Stimulated activated CD4-positive, alpha-beta T cell treated with anti-CD3 and anti-CD28 coated beads, TNF-alpha, amount 100 ng/mL, for 48 hours (primary cell): ENCODE results near the gene CHAT.
A peak's percentile ranks its signal among the peaks of the same experiment; 100 is the strongest.
"Not testable (repeated sequence)": the region's sequence is repeated elsewhere in the genome, so short reads cannot be mapped to it uniquely, and the experiment has no call there.

Experiments
- DNase-seq, 3 donors: peaks; one replicate each; pipeline ENCODE4 v3.0.0-alpha.2; 2020; ENCODE audit warnings: low read depth in 3 of 3

Gene CHAT

DNA sequence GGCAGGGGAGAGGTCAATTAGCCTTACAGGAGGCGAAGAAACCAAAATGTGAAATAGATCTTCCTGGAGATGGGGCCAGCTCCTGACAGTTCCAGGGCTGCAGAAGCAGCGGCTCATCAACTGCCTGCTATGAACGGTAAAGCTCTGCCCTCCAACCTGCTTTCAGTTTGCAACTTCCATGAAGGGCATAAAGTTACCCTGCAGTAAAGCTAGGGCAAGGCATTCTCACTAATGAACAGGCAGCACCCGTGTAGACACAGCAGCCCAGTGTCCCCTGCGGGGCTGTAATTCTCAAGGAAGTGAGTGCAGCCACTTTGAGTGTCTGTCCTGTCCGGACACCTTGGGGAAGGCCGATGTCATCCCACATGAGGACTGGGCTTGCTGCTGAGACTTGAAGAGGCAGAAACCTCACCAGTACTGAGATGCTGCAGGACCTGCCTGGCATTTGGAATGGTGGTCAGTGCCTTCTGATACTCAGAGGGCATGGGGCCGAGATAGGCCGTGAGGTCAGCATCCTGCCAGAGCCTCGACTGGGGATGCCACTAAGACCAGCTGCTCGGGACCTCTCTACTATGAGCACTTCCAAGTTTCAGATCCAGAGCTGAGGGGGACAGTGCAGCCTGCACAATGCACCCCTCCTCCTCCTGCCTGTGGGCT lies 39.6 kb downstream of the CHAT start:
- DNase-seq, result no peak

DNA sequence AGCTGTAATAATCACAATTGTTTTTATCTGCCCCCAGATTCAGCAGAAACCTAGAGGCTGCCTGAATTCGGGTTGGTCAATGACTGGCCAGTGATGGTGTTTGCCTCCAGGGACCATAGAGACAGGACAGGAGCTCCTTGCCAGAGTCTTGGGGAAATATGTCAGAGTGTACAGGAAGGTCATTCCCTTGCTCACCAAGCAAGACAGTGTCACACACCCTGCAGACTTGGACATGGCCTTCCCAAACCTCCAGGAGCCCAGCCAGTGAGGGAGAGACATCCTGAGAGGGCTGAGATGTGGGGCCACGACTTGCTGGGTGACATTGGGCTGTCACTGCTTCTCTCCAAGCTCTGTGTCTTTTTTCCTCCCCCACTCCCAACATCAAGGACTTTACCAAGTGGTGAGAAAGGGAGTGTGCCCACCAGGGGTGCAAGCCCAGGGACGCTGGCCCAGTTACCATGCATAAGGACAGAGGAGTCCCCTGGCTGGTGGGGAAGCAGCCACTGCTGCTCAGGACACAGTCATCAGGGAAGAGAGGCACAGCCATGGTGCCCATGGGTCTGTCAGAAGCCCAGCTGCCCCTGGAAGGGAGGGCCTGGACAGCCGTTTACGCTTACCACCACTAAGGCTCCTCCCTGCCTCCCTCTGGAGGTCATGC lies 40.3 kb downstream of the CHAT start:
- no peak for DNase-seq

DNA sequence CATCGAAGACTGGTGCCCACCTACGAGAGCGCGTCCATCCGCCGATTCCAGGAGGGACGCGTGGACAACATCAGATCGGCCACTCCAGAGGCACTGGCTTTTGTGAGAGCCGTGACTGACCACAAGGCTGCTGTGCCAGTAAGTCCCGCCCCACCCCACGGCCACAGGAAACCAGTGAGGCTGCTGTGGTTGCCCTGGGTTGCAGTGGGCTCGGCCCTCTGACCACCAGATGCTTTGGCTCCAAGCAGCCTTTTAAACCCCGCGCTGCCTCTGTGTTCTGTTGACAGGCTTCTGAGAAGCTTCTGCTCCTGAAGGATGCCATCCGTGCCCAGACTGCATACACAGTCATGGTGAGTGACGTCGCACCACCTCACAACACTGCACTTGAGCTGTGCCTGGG lies 41.3 kb downstream of the CHAT start:
- DNase-seq, result no peak

DNA sequence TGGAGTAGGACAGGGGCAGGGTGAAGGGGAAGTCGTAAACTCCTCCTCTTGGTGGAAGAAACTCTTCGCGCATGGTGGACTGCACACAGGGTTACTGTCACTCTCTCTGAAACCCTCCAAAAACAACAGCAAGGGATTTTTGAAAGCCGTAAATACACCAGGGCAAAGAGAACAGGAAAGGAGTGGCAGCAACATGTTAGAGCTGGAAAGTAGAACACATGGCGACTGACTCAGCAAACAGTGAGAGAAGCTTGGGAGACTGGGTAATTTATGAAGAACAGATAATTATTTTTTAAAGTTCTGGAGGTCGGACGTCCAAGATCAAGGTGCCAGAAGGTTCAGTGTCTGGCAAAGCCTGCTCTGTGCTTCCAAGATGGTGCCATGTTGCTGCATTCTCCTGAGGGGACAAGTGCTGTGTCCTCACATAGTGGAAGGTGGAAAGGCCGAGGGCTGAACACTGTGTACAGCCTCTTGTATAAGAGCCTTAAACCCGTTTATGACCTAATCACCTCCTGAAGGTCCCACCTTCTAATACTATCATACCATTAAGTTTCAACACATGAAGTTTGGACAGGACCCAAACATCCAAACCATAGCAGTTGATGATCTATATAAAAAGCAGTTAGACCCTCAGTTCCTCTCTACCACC lies 43.1 kb downstream of the CHAT start:
- no peak for DNase-seq

DNA sequence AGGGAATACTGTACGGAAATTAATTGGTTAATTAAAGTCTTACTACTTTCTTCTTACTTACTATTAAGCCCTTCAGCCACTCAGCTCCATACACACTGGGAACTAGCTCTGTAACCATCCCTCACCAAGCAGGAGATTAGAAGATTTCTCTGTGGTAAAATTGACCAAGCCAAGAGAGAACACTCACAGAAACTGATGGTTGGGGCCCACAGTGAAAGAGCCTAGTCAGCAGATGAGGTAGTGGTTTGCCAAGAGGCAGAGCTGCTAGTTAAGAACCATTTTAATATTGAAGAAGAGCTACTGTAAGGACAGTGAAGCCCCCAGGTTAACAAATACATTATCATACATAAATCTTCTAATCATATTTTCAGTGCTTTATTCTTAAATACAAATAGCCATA lies 43.8 kb downstream of the CHAT start:
- no peak for DNase-seq

DNA sequence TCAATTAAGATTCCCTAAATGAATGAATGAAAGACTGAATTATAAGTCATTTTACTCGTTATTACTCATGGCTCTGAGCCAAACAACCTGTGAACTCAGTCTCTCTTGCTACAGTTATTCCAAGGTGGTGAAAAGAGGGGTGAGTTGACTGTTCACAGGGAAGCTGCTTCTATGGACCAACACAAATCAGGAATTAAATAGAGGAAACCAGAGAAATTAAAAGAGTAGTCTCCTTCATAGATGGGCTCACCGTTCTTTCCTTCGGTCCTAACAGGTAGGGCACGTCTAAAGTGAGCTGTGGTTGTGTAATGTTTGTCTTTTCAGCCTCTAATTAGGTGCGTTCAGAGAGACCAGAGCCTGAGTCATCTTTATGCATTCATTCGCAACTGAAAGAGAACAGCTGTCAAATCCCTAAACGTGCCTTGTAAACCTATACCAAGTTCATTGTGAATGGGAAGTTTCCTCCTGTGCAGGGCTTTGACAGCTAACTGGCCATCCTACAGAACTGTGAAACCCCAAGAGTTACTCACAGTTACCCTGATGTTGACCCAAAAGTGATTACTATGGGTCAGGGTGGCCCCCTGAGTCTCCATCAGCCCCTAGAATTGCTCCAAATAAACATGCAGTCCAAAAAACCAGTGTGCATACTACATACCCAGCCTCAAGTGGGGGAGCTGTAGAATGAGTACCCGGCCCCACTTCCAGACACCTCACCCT lies 47.5 kb downstream of the CHAT start:
- no peak for DNase-seq

DNA sequence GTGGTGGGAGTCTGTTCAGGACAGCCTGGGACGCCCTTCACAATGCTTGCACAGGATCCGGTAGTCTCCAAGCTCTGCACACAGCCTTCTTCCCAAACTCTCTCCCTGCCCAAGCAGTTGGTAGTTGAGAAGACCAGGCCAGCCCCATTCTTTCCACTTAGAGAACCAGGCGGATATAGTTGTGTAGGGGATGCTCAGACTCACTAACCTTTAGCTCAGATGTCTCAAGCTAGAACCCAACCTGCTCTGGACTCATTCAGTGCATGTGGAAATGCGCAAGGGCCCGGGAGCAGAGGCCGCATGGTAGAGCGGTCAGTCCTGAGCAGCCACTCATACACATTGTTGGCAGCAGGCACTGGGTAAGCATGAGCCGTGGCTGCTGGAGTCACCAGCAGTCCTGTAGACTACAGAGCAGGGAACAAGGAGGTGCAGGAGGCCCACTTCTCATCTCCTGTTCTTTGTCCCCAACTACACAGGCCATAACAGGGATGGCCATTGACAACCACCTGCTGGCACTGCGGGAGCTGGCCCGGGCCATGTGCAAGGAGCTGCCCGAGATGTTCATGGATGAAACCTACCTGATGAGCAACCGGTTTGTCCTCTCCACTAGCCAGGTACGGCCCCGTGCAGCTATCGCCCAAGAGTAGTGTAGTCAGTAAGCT lies 48.5 kb downstream of the CHAT start:
- DNase-seq, result no peak

DNA sequence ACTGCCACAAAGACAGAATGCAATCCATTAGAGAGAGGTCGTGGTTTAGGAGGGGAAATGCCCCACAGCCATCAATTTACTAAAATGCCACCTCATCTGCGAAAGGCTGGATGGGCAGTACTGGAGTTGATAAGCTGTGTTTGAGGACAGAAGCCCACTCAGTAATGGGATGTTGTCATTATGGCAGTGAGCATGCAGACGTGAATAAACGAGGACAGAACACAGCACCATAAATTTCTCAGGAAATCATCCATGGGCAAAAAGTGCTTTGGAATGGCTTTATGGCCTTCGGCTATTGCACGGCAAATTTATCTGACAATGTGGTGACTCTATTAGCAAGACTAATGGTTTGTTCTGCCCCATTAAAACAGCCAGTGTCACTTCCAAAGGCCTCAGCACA lies 49.8 kb downstream of the CHAT start:
- DNase-seq, result no peak

DNA sequence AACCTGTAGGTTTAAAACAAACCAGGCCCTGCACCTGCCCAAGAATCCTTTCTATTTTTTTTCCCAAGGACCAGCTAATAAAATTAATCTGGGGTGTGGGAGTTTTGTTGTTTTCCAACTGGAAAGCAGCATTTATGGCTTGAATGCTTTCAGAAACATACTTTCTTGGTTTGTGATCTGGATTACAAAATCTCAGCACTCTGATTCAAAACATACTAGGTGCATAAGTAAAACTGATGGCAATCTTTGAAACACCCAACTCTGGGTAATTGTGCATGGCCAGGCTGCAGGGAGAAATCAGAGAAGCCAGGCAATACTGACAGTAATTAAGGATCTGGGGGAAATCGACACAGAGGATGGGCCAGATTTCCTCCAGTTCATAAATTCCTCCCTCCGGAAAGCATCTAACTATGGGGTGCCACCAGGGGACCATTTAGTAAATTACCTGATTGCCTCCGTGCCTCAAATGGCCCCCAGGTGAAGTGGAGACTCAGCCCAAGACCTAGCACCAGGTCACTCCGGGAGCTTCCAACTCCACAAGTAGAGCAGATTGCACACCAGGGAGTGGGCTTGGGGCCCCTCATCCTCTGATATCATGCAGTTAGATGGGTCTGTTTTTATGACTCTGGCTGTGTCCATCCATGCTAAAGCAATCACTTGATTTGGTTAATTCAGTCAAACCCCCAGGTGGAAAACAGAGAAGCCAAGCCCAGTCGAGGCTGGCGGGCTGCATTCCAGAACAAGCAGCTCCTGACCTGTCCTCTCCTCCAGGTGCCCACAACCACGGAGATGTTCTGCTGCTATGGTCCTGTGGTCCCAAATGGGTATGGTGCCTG lies 50.4 kb downstream of the CHAT start:
- DNase-seq, result no peak

DNA sequence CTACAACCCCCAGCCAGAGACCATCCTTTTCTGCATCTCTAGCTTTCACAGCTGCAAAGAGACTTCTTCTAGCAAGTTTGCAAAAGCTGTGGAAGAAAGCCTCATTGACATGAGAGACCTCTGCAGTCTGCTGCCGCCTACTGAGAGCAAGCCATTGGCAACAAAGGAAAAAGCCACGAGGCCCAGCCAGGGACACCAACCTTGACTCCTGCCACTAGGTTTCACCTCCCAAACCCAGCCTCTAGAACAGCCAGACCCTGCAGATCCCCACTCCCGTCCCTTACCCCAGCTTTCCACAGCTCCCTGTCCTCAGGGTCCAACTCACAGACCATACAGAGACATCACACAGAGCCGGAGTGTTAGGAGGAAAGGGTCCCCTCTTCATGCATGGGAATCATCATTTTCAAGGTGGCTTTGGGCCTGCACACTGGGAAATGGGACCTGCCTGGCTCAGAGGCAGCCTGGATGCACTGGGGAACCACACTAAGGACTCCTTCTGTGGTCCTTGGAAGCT lies 51.1 kb downstream of the CHAT start:
- DNase-seq, result no peak

DNA sequence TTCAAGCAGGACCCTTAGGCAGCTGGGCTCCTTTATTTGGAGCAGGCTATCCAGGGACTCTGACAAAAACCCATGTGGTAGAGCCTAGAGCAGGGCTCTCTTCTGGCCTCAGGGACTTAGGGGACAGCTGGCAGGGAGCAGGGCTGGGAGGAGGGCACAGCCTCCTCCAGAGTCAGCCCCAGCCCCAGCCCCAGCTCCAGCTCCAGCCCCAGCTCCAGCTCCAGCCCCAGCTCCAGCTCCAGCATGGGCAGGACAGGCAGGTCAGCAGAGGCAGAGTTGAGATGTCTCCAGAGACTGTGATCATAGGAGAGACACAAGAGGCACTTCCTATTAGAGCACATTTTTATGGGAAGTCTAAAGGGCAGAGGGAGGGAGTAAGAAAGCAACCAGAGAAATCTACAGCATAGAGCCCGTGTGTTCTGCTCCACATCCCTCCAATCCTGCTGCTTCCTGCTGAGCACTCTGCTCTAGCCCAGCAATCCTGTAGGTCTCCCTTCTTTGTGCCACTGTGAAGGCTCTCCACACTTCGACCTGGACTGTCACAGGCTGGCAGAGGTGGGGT lies 52.3 kb downstream of the CHAT start:
- no peak for DNase-seq

DNA sequence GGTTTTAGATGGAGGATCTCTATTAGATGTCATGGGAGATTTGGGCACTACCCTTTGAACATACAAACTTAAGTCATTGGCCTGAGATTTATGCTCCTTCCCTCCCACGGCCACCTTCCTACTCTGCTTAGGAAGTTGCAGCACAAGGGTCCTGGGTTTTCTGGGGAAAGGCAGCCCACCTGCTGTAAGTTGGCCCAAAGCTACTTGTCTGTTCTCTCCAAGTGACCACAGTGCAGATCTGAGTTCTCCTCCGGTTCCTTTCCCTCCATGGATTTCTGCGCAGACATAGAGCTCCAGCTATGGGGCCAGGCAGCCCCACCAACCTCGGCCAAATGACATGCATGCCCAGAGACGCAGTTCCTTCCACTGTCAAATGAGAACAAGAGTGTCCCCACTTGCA lies 52.8 kb downstream of the CHAT start:
- DNase-seq, result no peak

DNA sequence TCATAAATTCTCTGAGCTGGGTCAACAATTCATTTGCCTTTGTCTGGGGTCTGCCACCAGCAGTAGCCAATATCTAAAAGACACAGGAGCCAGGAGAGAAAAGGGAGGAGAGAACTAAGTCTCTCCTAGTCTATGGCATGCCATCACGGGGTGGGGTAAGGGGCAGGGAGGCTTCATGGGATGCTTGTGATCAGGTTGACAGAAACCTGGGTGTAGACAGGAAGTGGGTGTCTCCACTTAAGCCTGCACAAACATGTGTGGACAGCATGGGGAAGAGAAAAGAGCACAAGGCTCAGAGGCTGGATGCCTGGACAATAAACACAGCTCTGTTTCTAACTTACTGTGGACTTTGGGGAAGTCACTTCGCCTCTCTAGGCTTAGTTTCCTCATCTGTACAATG lies 54.2 kb downstream of the CHAT start:
- DNase-seq, result no peak

DNA sequence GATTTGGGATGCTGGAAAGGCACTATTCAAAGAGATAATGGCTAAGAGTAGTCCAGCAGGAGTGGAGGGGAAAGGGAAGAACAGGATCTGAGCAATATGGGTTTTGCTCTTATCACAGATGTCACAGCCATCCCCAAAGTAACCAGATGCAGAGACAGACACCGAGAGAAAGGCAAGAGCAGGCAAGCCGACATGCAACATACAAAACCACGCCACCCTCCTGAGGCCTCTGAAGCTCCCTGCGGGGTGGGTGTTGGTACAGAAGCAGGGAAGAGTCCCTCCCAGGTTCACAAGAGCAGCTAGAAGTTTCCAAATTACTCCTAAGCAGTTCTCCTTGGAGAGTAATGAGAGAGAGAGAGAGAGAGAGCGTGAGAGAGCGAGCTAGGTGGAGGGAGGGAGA lies 54.8 kb downstream of the CHAT start:
- no peak for DNase-seq

DNA sequence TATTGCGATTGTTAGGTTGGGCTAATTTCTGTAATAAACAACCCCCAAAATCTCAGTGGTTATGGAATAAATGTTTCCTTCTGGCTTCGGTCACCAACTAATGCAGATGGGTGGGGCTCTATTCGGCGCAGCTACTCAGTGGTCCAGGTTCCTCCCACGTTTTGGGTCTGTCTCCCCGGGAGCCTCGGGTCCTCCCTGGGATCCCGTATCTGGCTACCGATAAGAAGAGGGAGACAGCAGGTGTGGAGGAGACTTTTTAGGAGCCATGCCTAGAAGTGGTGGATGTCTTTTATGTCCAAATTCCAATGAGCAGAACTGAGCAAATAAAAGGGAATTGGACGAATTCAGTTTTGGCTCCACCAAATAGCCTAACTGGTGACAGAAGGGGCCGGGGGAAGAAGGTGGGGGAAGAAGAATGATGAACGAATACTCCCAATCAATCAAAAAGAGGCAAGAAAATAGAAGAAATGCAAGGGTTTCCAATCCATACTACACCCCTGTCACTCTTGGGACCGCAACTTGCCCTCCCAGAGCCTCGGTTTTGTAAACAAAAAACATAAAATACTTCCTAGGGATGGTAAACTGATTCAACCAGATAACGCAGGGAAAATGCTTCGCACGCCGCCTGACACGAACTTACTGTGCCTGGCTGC lies 65.1 kb downstream of the CHAT start:
- no peak for DNase-seq

DNA sequence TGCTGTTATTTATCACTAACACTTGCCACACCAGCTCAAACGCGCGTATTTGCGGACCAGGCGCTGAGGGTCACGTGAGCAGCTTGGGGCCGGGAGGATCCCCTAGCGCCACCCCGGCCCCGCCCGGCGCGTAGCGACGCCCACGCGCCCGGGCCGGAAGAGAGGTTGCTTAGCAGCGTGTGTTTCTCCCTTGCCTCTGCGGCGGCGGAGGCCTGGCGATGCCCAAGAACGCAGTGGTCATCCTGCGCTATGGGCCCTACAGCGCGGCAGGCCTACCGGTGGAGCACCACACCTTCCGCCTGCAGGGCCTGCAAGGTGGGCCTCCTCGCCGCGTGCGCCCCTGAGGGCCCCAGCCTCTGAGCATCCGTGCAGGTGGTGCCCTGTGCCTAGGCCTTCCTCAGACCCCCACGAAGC lies 65.7 kb downstream of the CHAT start, which contains the start of gene C10orf53:
Gene C10orf53, plus strand, starts transcription at position 172 of the 414 bp plus-strand sequence. Its CDS starts 47 bp downstream, at position 219.
- peak in 2 of 3 donors; percentile 3 to 27 for DNase-seq

DNA sequence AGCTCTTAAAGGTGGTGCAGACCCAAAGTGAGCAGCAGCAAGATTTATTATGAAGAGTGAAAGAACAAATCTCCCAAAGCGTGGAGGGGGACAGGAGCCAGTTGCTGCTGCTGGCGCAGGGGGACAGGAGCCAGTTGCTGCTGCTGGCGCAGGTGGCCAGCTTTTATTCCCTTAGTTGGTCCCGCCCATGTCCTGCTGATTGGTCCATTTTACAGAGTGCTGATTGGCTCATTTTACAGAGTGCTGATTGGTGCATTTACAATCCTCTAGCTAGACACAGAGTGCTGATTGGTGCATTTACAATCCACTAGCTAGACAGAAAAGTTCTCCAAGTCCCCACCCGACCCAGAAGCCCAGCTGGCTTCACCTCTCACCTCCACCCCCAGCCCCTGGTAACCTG lies 68.6 kb downstream of the CHAT start:
- not testable (repeated sequence) for DNase-seq

DNA sequence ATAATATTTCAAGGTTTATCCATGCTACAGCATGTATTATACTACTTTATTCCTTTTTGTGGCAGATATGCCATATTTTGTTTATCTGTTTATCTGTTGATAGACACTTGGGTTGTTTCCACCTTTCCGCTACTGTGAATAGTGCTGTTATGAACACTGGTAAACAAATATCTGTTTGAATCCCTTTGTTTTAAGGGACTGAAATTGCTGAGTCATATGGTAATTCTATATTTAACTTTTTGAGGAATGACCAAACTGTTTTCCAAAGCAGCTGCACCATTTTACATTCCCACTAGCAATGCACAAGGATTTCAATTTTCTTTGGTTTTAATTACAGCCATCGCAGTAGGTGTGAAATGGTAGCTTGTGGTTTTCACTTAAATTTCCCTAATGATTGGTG lies 69.0 kb downstream of the CHAT start:
- no peak for DNase-seq

DNA sequence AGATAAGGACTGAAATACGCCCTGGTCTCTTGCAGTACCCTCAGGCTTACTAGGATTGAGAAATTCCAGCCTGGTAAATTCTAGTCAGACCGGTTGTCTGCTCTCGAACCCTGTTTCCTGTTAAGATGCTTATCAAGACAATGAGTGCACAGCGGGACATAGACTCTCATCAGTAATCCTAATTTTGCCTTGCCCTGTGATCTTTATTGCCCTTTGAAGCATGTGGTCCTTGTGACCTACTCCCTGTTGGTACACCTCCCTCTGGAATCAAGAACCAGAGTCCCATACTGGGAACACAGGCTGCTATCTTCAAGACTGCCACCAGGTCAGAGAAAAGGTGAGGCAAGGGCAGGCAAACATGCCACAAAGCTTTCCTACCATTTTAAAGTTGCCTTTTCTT lies 72.8 kb downstream of the CHAT start:
- DNase-seq, result no peak

DNA sequence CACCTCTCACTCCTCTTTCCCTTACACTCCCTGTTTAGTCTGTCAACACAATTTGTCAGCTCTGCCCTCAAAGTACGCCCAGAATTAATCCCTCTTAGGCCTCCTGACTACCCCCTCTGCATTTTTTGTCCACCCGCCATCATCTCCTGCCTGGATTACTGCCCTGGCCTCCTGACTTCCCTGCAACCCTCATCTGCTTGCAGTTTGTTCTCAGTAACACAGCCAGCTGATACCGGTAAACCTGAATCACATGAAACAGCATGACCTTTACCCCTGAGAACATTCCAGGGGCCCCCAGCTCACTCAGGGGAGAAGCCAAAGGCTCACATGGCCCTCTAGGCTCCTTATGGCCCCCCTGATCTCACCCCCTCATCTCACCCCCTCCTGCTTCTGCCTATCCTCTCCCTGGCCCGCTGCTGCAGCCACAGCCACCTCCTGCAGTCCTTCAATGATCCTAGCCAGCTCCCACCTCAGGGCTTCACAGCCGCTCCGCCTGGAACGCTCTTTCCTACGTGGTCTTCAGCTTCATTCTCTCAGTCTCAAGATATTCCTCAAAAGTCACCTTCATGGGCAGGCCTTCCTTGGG lies 74.5 kb downstream of the CHAT start:
- DNase-seq, result no peak
